K562 (cell line): ENCODE measurements around the gene SLC4A2. TPM values are rescaled to one million over a fixed set of nuclear protein-coding genes. Genes with fewer than 3 reads are reported as not detected.

Source experiments
- ARID4B ChIP-seq: sonication (generic); formaldehyde crosslinking; IDR thresholded peaks from 2 replicates; pipeline ENCODE4 v1.8.0; 2022; ENCODE audit warnings: mild to moderate bottlenecking, missing genetic modification reagents
- CCNT2 ChIP-seq: IDR thresholded peaks from 2 replicates; pipeline ENCODE4 v1.6.1; 2011; ENCODE audit warnings: borderline replicate concordance, low read depth, mild to moderate bottlenecking, moderate library complexity, mixed read lengths, low read length; ENCODE audit not compliant: insufficient read length; ENCODE audit errors: extremely low read depth
- DPF2 ChIP-seq: fragments of 450-650 bp; IDR thresholded peaks from 2 replicates; pipeline ENCODE4 v1.6.1; 2016
- FOXK1 ChIP-seq: sonication (generic); formaldehyde crosslinking; IDR thresholded peaks from 2 replicates; pipeline ENCODE4 v1.8.0; 2022; ENCODE audit warnings: missing genetic modification reagents, mild to moderate bottlenecking, borderline replicate concordance
- HDAC8 ChIP-seq: fragments of 450-650 bp; IDR thresholded peaks from 2 replicates; pipeline ENCODE4 v1.6.1; 2016; ENCODE audit warnings: mild to moderate bottlenecking, missing genetic modification characterization, moderate library complexity, missing compliant biosample characterization
- KAT7 ChIP-seq: sonication (generic); formaldehyde crosslinking; IDR thresholded peaks from 2 replicates; pipeline ENCODE4 v1.8.0; 2022; ENCODE audit warnings: missing genetic modification reagents, mild to moderate bottlenecking, borderline replicate concordance
- KDM5B ChIP-seq: fragments of 200-600 bp; sonication (generic); IDR thresholded peaks from 2 replicates; pipeline ENCODE4 v1.6.1; 2012; ENCODE audit warnings: low read depth, mild to moderate bottlenecking, moderate library complexity, low read length, control low read depth, inconsistent platforms; ENCODE audit not compliant: insufficient replicate concordance
- MEIS2 ChIP-seq: fragments of 450-650 bp; IDR thresholded peaks from 2 replicates; pipeline ENCODE4 v1.6.1; 2014; ENCODE audit warnings: mild to moderate bottlenecking; ENCODE audit not compliant: partially characterized antibody
- PTBP1 ChIP-seq: fragments of 200-400 bp; formaldehyde crosslinking; IDR thresholded peaks from 2 replicates; pipeline ENCODE4 v1.6.1; 2017; ENCODE audit warnings: low read depth, low read length
- SMARCA4 ChIP-seq: fragments of 450-650 bp; IDR thresholded peaks from 2 replicates; pipeline ENCODE4 v1.6.1; 2016
- SMARCB1 ChIP-seq: IDR thresholded peaks from 2 replicates; pipeline ENCODE4 v1.6.1; 2011; ENCODE audit warnings: improper control_type of control experiment, low read depth; ENCODE audit not compliant: insufficient read length
- TAF1 ChIP-seq: IDR thresholded peaks from 2 replicates; pipeline ENCODE4 v1.6.1; 2011; ENCODE audit warnings: mild to moderate bottlenecking, low read length, moderate library complexity; ENCODE audit not compliant: insufficient read depth, control insufficient read depth, severe bottlenecking; ENCODE audit errors: extremely low read depth
- TBL1XR1 ChIP-seq, 2 experiments: IDR thresholded peaks; 2 replicates each; pipeline ENCODE4 v1.6.1; 2012; ENCODE audit warnings: improper control_type of control experiment in 2 of 2, low read length in 2 of 2, mild to moderate bottlenecking in 1 of 2
- TEAD1 ChIP-seq, 2 experiments: fragments of 450-650 bp in 1 of 2; sonication (generic) in 1 of 2; formaldehyde crosslinking; IDR thresholded peaks; 2 replicates each; pipeline versions ENCODE4 v1.4.0 to v1.8.0; 2020 to 2022; ENCODE audit warnings: mild to moderate bottlenecking in 2 of 2, missing genetic modification reagents in 1 of 2
- TRIM24 ChIP-seq, 2 experiments: fragments of 450-650 bp; IDR thresholded peaks; 2 replicates each; pipeline ENCODE4 v1.6.1; 2016
- UBTF ChIP-seq, 2 experiments: IDR thresholded peaks; 2 replicates each; pipeline ENCODE4 v1.6.1; 2012; ENCODE audit warnings: improper control_type of control experiment in 2 of 2, low read depth in 2 of 2, low read length in 2 of 2, borderline replicate concordance in 1 of 2
- ZBTB2 ChIP-seq: fragments of 450-650 bp; IDR thresholded peaks from 2 replicates; pipeline ENCODE4 v1.6.1; 2016; ENCODE audit warnings: antibody characterized with exemption
- ZNF695 ChIP-seq: fragments of 450-650 bp; formaldehyde crosslinking; IDR thresholded peaks from 2 replicates; pipeline ENCODE4 v1.4.0; 2020; ENCODE audit warnings: mild to moderate bottlenecking, moderate library complexity
- ZNF696 ChIP-seq: fragments of 250-450 bp; sonication (Bioruptor Pico); conservative IDR thresholded peaks from 2 replicates; pipeline ENCODE4 v1.4.0; 2020; ENCODE audit warnings: mild to moderate bottlenecking, moderate library complexity
- ZNF75A ChIP-seq: fragments of 450-650 bp; formaldehyde crosslinking; IDR thresholded peaks from 2 replicates; pipeline ENCODE4 v1.4.0; 2020; ENCODE audit warnings: mild to moderate bottlenecking
- polyA plus RNA-seq, 8 experiments: library from polyadenylated mRNA; depleted of rRNA in 4 of 8; stranded (reverse) in 5 of 8; unstranded in 3 of 8; fragments of >200 nt; fragmentation: Nextera tagmentation in 2 of 8; fragmentation: Illumina TruSeq in 1 of 8; extraction: Ambion mirVana in 2 of 8; extraction: Trizol in 1 of 8; gene quantifications; 2 replicates each; pipeline versions ENCODE4 v1.2.1 to v1.2.3, GENCODE V29; 2011 to 2014; ENCODE audit warnings: inconsistent platforms in 1 of 8, missing spikeins in 1 of 8
- total RNA-seq, 7 experiments: library from RNA; depleted of rRNA in 6 of 7; stranded (reverse); fragments of >200 nt in 6 of 7; fragmentation: Illumina TruSeq in 2 of 7; extraction: Trizol in 2 of 7; gene quantifications; 2 replicates each; pipeline versions ENCODE4 v1.2.1 to v1.2.3, GENCODE V29; 2011 to 2021; ENCODE audit warnings: low replicate concordance in 1 of 7

The SLC4A2 gene
- total and polyA plus RNA-seq, 9 of the 15 experiments (the other 6 are each of a cell fraction or from before 2014, with no cell fraction given), result 11.4 to 375 (median 130) TPM

- TF ChIP-seq ZNF75A (CRISPR knock-in tag) (no peak), TRIM24 (IDR thresholded peaks at IDR 0.05) (0 out of 4 replicates have a peak, but pooled peaks of 1 of the 2 experiments have one; percentile 6), ARID4B (CRISPR knock-in tag) (0 out of 2 replicates have a peak, but pooled peaks have one; percentile 4), SMARCA4 (peak; percentile 41; the same call in 1 of the 2 replicates), TAF1 (peak; percentile 30), UBTF (IDR thresholded peaks at IDR 0.05; ENCODE audit: borderline replicate concordance in 1 of 2, low read depth in 2 of 2, low read length in 2 of 2) (0 out of 4 replicates have a peak, but pooled peaks of 1 of the 2 experiments have one; percentile 30), DPF2 (0 out of 2 replicates have a peak, but pooled peaks have one; percentile 34), ZNF695 (CRISPR knock-in tag) (no peak), FOXK1 (CRISPR knock-in tag) (no peak), SMARCB1 (peak; percentile 39), CCNT2 (no peak), ZNF696 (no peak), PTBP1 (no peak), ZBTB2 (peak; percentile 13; the same call in 1 of the 2 replicates), TEAD1 (CRISPR knock-in tag; IDR thresholded peaks at IDR 0.05) (peak in 1 of 2 experiments; percentile 43; a peak in 2 of 4 replicates), KDM5B (peak; percentile 15), HDAC8 (tag) (no peak), TBL1XR1 (IDR thresholded peaks at IDR 0.05; ENCODE audit: low read length in 2 of 2) (0 out of 4 replicates have a peak, but pooled peaks of 1 of the 2 experiments have one; percentile 48), KAT7 (CRISPR knock-in tag) (0 out of 2 replicates have a peak, but pooled peaks have one; percentile 8), MEIS2 (no peak)
- TF ChIP-seq, all 486 proteins: peak for 18
Measured at GRCh38 chr7:151060113-151060415, 675 bp downstream of the SLC4A2 start (continued).
